GM19023 (cell line): ENCODE data around the gene SLC25A45.

Experiments used
- ATAC-seq: cut with Tn5 transposase; IDR thresholded peaks from one replicate; pipeline ENCODE4 v1.9.1; 2021; ENCODE audit warnings: mild to moderate bottlenecking, moderate library complexity; ENCODE audit not compliant: unreplicated experiment

The SLC25A45 gene

DNA sequence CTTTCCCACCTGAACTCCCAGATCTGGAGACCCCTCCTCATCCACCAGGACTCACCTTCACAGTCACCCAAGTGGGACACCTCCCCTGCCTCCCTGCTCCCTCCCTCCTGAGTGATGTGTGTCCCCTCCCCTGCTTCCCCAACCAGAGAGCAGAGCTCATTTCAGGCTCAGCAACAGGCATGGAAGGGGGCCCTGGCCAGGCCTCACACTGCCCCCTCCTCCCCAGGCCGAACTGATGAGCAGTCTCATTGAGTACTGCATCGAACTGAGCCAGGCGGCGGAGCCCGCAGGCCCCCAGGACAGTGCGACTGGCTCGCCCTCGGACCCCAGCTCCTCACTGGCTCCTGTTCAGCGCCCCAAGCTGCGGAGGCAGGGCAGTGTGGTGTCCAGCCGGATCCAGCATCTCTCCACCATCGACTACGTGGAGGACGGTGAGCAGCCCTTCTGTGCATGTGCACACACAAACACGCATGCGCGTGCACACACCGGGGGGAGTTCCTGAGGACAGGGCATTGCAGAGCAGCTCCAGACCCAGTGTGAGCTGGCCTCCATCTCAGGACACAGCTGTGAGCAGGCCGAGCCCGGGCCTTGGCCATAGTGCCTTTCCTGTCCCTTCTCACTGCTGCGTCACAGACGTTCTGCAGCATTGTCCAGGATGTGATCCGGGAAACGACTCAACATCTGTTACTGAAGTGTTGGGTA lies 22.3 kb upstream of the SLC25A45 start:
- no peak for ATAC-seq

DNA sequence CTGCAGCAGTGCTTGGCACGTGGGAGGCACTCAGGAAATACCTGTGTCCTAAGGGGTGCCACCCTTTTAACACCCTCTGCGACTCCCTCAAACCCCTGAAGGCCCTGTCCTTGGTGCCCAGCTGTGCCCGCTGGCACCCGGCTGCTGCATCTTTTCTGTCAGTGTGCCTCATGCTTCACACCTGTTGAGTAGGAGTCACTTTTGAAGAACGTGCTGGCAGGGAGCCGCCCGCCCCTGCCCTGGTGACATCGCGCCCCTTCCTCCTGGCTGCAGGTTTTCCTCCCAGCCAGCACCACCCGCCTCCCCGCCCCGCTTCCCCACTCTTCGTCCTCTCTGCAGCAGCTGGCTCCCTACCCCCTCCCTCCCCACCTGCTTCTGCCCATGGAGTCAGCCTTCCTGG lies 21.8 kb upstream of the SLC25A45 start:
- no peak for ATAC-seq

DNA sequence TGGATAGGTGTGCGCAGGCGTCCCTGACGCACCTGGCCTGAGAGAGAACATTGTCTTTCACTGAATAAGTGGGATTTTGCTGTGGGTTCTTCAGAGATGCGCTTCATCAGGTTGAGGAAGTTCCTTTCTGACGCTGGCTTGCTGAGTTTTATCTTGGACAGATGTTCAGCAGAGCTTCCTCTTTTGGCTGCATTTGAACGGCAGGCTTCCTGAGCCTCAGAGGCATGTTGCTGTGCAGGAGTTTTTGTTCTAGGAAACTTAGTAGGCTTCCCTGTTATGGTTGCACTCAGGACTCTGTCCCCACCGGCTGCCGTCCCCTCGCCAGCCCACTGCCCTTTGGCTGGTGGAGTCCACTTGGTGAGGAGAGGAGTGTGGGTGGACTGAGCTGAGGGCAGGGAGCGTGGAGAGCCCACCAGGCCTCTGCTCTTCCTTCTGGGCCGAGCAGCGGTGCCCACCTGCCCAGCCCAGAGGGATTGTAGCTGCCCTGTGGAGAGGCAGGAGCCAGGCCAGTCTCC lies 21.2 kb upstream of the SLC25A45 start:
- no peak for ATAC-seq

DNA sequence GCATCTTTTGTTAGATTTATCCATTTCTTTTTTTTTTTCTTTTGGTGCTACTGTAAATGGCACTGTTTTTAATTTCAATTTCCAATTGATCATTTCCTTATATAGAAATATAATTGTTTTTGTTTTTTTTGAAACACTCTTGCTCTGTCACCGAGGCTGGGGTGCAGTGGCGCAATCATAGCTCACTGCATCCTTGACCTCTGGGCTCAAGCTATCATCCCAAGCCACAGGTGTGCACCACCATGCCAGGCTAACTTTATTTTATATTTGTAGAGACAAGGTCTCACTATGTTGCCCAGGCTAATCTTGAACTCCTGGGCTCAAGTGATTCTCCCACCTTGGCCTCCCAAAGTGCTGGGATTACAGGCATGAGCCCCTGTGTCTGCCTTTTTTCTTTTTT lies 20.3 kb upstream of the SLC25A45 start:
- ATAC-seq: no peak

DNA sequence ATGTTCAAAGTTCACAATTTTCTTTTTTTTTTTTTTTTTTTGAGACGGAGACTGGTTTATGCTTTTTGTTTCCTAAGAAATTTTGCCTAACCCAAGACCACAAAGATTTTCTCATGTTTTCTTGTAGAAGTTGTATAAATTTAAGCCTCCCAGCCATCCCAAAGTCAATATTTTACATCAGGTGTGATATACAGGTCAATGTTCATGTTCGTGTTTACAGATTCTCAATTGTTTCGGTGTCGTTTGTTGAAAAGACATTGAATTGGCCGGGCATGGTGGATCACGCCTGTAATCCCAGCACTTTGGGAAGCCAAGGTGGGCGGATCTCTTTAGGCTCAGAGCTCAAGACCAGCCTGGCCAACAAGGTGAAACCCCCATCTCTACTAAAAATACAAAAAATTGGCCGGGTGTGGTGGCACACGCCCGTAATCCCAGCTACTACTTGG lies 19.4 kb upstream of the SLC25A45 start:
- ATAC-seq: no peak

DNA sequence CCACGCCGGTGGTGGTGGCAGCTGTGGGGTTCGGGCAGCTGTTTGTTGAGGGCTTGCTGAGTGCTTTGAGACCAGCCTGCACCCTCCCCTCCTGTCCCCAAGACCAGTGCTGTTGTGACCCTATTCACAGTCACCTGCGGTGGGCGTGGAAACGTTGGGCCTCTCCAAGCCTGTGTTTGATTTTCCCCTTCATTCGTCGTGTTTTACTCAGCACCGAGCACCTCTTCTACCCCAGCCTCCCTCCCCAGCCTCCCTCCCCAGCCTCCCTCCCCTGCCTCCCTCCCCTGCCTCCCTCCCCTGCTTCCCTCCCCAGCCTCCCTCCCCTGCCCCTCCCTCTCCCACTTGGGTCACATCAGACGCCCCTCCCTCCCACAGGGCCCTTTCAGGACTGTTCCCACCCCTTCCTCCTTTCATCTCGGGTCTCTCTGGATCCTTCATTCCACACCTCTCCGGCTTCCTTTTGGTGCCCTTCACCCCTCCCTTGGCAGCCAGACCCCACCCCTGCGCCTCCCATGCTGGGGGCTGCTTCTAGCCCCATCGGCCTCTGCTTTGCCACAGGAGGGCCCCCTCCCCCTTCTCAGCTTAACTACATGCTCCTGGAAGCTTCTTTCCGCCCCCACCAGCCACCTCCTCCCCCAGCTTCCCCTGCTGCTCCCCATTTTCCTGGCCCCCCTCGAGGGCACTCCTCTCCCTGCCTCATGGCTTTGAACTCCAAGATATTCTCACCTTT lies 18.8 kb upstream of the SLC25A45 start:
- ATAC-seq: no peak

DNA sequence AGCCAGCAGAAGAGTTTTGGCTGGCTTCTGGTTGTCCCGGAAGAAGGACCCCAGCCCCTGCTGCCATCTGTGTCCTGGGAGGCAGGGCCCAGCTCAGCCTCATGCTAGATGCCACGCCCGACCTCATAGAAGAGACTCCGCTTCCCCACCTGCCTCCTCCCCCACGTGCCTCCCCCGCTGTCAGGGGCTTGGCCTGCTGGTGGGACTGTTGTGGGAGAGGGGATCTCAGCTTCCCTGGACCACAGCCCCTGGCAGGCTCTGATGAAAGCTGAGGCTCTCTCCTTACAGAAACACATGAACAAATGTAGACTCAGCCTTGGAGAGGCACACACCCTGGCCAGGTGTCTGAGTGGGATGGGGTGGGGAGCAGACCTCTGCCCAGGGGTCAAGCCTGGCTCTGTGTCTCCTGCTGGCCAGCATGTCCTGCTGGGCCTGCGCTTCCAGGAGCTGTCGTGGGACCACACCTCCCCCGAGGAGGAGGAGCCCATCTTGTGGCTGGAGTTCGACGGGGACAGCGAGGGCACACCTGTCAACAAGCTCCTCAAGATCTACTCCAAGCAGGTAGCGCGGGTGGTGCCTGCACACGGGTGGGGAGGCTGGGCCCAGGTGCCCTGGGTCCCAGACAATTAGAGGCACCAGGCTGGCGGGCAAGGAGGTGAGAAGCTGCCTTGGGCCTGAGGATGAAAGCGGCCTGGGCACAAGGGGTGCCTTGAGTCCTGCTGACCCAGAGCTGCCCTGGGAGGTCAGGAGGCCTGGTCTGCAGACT lies 18.0 kb upstream of the SLC25A45 start:
- no peak for ATAC-seq

DNA sequence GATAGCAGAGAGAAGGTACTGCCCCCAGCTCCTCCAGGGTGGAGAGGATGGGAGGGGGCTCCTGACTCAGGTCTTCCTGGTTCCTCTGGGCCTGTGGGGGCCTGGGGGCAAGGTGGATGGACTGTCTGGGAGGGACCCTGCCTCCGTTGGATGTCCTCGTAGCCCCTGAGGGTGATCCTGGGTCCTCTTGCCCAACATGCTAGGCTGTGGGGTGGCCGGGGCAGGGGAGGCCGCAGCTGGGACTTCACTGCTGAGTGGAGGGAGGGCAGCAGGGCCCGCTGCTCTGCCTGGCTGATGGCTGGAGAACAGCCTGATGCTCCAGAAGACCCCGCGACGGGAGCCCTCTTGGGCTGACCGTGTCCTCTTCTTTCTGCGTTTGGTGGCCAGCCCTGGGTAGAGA lies 17.4 kb upstream of the SLC25A45 start:
- ATAC-seq: no peak

DNA sequence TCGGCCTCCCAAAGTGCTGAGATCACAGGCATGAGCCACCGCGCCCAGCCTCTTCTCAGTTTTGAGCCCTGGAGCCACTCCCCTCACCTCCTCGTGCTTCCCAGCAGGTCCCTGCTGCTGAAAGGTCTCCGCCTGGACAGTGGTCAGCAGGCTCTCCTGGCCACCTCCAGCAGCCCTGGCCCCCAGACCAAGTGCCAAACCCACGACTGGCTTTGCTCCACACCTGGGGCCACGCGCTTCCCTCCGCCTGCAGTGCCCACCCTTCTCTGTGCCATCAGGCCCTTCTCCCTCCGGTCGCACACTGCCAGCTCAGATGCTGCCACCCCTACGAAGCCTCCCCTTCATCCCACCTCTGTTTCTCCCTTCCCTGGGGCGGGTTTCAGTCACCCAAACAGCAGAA lies 16.8 kb upstream of the SLC25A45 start:
- ATAC-seq: no peak

DNA sequence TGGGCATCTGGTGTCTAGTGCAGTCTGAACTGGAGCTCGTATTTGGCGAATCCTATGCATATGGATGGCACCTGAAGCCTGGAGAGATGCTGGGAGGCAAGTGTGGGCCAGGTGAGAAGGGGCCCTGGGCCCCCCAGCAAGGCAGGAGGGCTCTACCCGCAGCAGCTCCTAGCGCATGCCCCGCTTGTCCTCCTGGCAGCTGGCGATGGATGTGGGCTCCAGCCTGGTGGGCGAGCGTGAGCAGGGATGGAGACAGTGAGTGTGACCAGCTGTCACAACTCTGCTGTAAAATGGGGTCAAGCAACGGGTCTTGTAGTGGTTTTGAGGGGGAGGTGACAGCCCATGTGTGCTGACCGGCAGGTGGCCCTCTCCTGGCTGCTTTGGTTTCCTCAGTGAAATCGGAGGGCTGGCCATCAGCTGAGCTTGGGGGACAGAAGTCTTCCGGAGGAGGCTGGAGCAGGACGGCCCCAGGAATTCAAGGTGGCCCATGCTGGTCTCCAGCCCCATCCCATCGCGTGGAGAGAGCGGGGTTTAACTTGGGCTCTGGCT lies 16.0 kb upstream of the SLC25A45 start:
- no peak for ATAC-seq

DNA sequence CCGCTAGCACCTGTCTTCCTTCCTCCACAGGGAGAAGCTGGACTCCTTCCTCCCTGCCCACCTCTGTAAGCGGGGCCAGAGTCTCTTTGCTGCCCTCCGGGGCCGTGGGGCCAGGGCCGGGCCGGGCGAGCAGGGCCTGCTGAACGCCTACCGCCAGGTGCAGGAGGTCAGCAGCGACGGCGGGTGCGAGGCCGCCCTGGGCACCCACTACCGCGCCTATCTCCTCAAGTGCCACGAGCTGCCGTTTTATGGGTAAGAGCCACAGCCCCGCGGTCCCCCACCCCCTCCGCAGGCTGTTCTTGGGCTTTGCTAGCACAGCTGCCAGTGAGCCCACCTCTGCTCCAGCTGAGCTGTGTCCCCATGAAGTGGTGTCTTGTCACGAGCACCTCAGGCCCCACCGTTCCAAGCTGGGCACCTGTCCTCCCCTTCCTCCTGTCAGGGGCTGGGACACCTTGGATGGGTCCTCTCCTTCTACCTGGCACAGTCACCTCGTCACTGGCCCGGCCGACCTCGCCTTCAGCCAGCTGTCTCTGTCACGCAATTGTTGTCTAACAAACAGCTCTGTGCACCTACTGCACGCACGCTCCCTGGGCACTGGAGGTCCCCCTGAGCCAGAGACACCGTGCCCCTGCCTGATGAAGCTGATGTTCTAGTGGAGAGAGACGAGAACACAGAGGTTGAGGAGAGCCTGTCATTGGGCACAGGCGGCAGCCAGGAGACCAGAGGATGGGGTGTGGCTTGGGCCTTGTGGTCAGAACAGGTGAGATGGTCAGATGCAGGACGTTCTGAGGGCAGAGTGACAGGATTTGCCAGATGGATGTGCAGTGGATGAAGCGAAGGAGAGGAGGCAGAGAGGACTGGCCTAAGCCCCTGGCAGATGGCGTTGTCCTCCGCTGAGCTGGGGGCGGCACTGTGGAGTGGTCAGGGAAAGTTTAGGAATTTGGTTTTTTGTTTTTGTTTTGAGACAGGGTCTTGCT lies 14.6 kb upstream of the SLC25A45 start:
- ATAC-seq: no peak

DNA sequence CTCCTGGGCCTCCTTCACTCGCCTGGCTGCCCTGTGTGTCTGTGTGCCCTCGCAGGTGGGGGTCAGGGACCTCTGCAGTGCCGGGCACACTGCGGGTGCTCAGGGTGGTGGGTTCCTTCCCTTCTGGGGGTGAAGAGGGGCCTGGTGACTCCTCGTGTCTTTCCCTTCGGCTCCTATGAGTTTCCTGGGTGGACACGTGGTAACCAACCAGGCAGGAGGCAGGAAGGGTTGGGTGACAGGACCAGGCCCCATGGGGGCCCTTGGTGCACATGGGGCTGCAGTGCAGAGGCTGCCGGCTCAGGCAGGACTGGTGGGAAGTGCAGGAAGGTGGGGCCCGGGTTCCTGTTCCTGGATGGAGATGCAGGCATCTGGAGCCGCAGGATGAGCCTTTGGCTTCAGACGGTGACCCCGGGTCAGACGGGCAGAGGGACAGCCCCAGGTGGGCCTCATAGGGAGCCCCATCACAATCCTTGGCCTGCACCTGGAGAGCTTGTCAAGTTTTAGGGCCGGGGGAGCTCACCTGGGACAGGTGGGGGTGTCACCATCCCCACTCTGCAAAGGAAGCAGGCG lies 13.6 kb upstream of the SLC25A45 start:
- ATAC-seq: no peak

DNA sequence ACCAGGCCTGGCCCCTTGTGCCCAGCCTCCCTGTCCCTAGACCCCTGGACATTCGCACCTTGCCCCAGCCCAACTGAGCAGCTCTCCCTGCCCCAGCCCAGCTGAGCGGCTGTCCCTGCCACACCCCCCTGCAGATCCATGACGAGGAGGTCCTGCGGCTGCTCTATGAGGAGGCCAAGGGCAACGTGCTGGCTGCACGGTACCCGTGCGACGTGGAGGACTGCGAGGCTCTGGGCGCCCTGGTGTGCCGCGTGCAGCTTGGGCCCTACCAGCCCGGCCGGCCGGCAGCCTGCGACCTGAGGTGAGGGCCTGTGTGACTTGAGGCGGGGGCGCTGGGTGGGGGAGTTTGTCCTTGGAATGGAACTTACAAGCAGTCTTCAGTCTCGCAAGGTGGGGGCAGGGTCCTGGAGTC lies 11.7 kb upstream of the SLC25A45 start:
- no peak for ATAC-seq

DNA sequence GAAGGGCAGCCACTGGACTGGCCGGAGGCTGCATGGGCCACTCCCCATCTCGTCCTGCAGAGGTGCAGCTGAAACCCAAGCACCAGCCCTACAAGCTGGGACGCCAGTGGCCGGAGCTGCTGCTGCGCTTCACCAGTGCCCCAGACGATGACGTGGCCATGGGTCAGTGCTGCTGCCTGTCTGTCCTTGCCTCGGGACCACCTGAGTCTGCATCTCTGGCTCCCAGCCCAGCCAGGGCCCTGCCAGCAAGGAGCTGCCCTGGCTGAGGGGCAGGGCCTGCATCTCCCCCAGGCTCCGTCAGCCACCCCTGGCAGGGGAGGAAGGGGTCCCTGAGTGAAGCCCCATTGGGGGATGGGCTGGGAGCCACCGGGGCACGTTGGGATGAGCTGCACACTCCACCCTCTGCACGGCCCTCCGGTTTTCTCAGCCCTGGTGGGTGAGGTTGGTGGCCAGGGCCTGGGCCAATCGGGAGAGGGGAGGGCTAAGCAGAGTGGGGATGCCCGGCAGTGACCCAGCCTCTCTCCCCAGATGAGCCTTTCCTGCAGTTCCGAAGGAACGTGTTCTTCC lies 11.2 kb upstream of the SLC25A45 start:
- ATAC-seq: no peak

DNA sequence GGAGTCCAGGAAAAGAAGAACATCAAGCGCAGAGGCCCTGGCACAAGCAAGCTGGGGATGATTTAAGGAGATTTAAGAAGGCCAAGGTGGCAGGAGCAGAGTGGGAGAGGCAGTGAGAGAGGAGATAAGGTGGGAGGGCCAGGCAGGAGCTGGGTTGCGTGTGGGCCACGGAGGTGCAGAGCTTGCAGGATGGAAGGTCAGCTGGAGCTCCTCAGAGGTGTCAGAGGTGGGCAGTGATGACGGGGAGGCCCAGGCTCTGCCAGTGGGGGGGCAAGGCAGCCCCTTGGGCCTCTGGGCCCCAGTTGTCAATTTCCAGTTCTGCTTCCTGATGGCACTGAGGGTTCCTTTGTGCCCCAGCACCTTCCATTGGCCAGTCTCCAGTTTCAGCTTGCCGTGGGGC lies 10.5 kb upstream of the SLC25A45 start:
- ATAC-seq: no peak

DNA sequence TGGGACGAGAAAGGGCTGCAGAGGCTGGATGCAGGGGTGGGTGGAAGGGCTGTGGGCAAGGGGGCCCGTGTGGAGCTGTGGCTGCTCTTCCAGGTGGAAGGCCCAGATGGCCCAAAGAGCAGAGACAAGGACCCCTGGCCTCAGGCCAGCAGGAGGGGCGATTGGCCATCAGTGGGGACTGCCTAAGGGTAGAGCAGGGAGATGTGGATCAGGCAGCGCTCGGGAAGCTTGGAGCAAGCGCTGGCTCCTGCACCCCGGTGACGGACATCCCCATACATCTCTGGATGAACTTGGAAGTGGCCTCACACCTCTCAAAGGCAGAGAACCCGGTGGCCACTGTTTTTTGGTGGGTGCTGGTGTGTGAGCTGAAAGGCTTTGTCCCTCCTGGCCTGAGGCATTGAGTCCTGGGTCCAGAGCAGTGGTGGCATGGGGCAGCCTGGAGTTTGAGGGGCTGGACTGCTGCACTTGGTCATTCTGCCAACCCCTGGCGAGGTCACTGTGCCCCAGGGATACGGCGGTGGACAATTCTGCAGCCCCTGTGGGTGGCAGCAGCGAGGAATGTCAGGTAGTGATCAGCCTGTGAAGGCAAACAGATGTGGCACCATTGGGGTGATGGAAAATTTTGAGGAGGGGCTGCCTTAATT lies 9.9 kb upstream of the SLC25A45 start:
- no peak for ATAC-seq

DNA sequence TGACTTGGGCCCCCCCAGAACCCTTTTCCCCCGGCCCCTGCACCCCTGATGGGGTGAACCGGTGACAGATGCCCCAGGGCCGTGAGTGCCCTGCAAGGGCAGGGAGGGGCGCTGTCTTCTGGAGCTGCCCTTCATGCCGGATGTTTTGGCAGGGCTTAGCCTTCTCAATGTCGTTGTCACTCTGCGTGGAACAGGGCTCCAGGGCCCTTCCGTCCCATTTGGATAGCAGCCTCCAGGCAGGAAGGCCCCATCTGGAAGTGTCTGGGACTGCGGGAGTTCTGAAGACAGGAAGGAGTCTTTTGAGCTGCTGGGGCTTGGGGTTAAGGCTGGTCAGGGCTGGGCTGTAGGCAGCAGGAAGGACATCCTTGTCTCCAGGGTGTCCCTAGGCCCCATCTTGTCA lies 8.6 kb upstream of the SLC25A45 start:
- ATAC-seq: no peak

DNA sequence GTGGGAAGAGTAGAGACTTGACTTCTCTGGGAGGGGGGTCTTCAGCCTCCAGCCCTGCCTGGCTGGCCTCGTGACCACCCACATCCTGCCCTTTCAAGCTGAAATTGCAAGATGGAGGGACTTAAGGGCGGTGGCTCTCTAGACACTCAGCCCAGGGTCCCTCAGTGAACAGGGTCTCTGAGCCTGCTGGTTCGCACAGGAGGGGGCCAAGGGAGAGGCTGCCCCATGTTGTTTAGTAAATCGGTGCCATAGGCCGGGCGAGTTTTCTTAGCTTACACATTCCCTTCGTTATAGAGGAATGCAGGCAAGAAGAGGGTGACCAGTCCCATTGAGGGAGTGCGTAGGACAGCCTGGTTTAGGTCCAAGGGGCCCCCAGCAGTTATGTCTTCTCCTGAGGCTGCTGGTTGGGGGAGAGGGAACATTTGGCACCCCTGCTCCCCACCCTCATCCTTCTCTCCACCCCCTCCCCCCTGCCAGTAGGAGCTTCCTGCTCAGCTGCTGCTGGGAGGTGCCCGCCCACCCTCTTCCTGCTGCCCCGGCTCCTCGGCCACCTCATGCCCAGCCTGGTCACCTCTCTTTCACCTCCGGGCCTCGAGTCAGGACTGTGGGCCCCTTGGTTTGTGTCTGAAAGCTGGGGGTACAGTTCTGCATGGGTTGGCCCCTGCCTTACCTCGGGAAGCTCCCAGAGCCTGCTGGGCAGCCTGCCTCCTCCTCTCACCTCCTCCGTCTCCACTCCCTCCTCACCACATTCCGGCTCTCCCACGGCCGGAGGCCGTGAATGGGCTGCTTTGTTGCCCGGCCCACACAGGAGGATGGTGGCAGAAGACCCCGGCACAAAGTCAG lies 7.9 kb upstream of the SLC25A45 start:
- no peak for ATAC-seq
